Adipocyte (in vitro differentiated cells): ENCODE data around the gene SKA3.

Experiments used
- DNase-seq: peaks from one replicate; pipeline ENCODE4 v3.0.0-alpha.2; 2015; ENCODE audit warnings: low read depth
- H3K27me3 ChIP-seq: replicated peaks from 2 replicates; pipeline ENCODE4 v1.7.0; 2013; ENCODE audit warnings: mild to moderate bottlenecking, low read length, moderate library complexity; ENCODE audit not compliant: control insufficient read depth, insufficient read depth
- H3K36me3 ChIP-seq: 2 replicates; pipeline ENCODE4 v1.7.0; 2013; ENCODE audit warnings: low read length, mild to moderate bottlenecking, moderate library complexity; ENCODE audit not compliant: control insufficient read depth, insufficient read depth, severe bottlenecking
- H3K4me1 ChIP-seq: 2 replicates; pipeline ENCODE4 v1.7.0; 2013; ENCODE audit warnings: mild to moderate bottlenecking, low read length, moderate library complexity; ENCODE audit not compliant: control insufficient read depth, insufficient read depth
- H3K4me3 ChIP-seq: 2 replicates; pipeline ENCODE4 v1.7.0; 2013; ENCODE audit warnings: mild to moderate bottlenecking, low read length, moderate library complexity
- H3K9ac ChIP-seq: 2 replicates; pipeline ENCODE4 v1.7.0; 2013; ENCODE audit warnings: mild to moderate bottlenecking, low read length, moderate library complexity
- H3K9me3 ChIP-seq: 2 replicates; pipeline ENCODE4 v1.7.0; 2013; ENCODE audit warnings: mild to moderate bottlenecking, low read length, moderate library complexity; ENCODE audit not compliant: control insufficient read depth

The SKA3 gene

DNA sequence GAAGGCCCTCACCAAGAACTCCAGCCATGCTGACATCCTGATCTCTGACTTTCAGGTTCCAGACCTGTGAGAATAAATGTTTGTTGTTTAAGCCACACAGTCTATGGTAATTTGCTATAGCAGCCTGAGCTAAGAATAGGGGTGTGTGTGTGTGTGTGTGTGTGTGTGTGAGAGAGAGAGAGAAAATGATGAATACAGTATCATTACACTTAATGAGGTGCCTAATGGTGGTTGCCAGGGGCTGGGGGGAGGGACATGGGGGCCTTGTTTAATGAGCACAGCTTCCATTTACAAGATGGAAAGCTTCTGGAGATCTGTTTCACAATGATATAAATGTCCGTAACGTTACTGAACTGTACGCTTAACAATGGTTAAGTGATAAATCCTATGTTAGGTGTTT is 61.1 kb downstream of the SKA3 start:
- no peaks in the 10 kb centered on the region for H3K9me3 ChIP-seq
- no peak overlapping the region for H3K9ac ChIP-seq
- no peaks in the 10 kb centered on the region for H3K36me3 ChIP-seq
- no peaks in the 10 kb centered on the region for H3K4me1 ChIP-seq
- H3K27me3 ChIP-seq = no peaks in the 10 kb centered on the region
- DNase-seq = no peak
- H3K4me3 ChIP-seq = no peak overlapping the region

DNA sequence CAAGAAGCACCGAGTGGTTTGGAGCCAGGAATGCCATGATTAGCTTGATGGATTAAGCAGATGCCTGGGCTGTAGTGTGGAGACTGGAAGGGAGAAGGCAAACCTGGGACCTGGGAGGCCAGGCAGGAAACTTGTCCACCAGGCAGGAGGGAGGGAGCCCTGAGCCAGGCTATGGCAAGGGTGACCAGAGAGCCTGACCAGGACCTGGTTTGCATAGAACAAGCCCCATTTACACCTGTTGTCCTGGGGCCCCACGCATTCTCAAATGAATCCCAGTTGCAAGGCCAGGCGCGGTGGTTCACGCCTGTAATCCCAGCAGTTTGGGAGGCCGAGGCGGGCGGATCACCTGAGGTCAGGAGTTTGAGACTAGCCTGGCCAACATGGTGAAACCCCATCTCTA is 64.8 kb downstream of the SKA3 start:
- H3K4me1 ChIP-seq = peaks cover under 1% of the 10 kb centered on the region
- H3K4me3 ChIP-seq = no peak overlapping the region
- DNase-seq = no peak
- no peaks in the 10 kb centered on the region for H3K36me3 ChIP-seq
- no peaks in the 10 kb centered on the region for H3K9me3 ChIP-seq
- no peak overlapping the region for H3K9ac ChIP-seq
- H3K27me3 ChIP-seq = no peaks in the 10 kb centered on the region

DNA sequence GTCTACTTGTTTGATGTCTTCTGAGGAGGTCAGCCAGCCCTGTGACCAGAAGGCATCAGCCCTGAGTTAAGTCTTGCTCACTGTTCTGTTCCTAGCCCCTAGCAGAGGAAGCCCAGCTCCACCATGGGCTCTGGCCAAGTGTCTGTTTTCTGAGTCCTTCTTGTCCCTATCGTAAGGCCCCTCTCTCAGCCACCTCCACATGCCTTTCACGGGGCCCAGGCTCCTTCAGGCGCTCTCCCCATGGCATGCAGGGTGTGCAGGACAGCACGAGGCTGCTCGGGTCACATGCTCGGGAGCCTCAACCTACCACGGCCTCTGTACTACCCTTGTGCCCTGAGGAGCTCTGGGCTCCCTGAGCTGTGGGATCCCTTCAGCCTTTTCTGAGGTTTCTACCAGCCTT is 67.2 kb downstream of the SKA3 start:
- DNase-seq = no peak
- Histone ChIP-seq H3K36me3 (no peaks in the 10 kb centered on the region), H3K9ac (no peak overlapping the region), H3K4me3 (no peak overlapping the region), H3K9me3 (no peaks in the 10 kb centered on the region), H3K4me1 (peaks cover 11% of the 10 kb centered on the region), H3K27me3 (no peaks in the 10 kb centered on the region)

DNA sequence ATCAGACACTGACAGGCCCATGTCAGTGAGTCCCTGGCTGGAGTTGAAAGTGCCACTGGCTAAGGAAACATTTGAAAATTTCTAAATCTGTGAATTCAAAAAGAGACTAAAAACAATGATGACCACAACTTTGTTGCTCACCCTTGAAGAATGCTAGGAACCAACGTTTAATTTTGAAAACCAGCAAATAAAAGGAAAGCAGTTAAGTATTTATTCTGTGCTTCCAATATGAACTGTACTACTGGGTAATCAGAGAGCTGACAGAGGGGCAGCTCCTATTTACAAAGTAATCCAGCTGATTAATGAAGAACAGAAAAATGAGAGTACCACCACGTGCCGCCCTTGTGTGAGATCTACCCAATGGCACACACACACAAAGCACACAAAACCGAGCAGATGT is 70.3 kb downstream of the SKA3 start:
- Histone ChIP-seq H3K9me3 (no peaks in the 10 kb centered on the region), H3K9ac (peak overlapping the region; percentile 40), H3K4me3 (no peak overlapping the region), H3K4me1 (peaks cover 11% of the 10 kb centered on the region), H3K36me3 (no peaks in the 10 kb centered on the region), H3K27me3 (no peaks in the 10 kb centered on the region)
- peak; percentile 61 for DNase-seq

DNA sequence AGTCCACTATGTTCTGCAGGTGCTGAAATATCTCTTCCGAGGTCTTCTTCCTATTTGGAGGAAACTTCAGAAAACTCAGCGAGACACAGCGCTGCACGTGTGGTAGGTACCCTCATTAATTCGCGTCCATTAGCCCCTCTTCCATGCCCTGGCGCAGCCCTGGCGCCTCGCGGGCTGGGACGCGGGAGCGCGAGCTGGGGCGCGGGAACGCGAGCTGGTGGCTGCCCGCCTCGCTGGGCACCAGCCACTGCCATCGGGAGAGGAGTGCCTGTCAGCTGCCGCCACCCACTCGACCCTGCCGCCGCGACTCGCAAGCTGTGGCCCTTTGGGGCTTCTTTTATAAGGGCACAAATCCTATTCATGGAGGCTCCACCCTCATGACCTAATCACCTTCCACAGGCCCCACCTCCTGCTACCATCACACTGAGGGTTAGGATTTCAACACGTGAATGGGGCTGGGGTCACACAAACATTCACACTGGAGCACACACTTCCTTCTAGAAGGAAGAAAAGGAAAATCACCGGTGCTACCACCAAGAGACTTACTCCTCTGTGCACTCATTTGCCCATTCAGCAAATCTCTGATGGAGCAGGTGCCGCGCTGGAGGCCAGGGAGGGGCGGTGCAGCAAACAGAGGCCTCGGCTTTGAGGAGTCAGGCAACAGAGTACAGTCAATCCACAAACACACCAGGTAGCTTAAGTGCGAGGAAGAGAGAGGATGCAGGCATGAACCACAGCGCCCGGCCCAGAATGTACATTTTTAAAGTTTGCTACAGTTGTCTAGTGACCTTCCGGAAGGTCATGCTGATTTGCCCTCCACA is 71.9 kb downstream of the SKA3 start:
- H3K4me3 ChIP-seq = no peak overlapping the region
- no peak for DNase-seq
- H3K36me3 ChIP-seq = no peaks in the 10 kb centered on the region
- peaks cover 11% of the 10 kb centered on the region for H3K4me1 ChIP-seq
- no peaks in the 10 kb centered on the region for H3K9me3 ChIP-seq
- no peak overlapping the region for H3K9ac ChIP-seq
- H3K27me3 ChIP-seq = no peaks in the 10 kb centered on the region
